Activated T-helper 2 cell treated with anti-CD3 and anti-CD28 coated beads, Interferon-gamma antibody, Interleukin-2, Interleukin-4, amounts not matched to agents 10 μg/mL and 5 μg/mL and 100 μg/mL, durations not matched to agents 14 hours and 24 hours and 36 hours (primary cell): ENCODE data around the gene ZNF132. TPM values are rescaled to one million over a fixed set of nuclear protein-coding genes. Genes with fewer than 3 reads are reported as not detected.
A peak's percentile ranks its signal among the peaks of the same experiment; 100 is the strongest.

ENCODE experiments used
- DNase-seq: peaks from one replicate; pipeline ENCODE4 v3.0.0; 2021; ENCODE audit warnings: low spot score
- H3K27ac Mint-ChIP-seq: one replicate; pipeline ENCODE4 v1.8.0; 2021; ENCODE audit warnings: mixed read lengths
- H3K27me3 Mint-ChIP-seq: one replicate; pipeline ENCODE4 v1.8.0; 2021; ENCODE audit warnings: low read depth, mixed read lengths
- H3K36me3 Mint-ChIP-seq: one replicate; pipeline ENCODE4 v1.8.0; 2021; ENCODE audit warnings: low read depth, mixed read lengths
- H3K4me1 Mint-ChIP-seq: one replicate; pipeline ENCODE4 v1.8.0; 2021; ENCODE audit warnings: low read depth, mixed read lengths
- H3K4me3 Mint-ChIP-seq: one replicate; pipeline ENCODE4 v1.8.0; 2021; ENCODE audit warnings: low read depth, mild to moderate bottlenecking, moderate library complexity, mixed read lengths
- H3K9me3 Mint-ChIP-seq: one replicate; pipeline ENCODE4 v1.8.0; 2021; ENCODE audit warnings: mixed read lengths
- intact Hi-C: fragments of 100-400 bp; cut with micrococcal nuclease; formaldehyde crosslinking; loops from one replicate; pipeline ENCODE4 v1.15.1; 2023
- total RNA-seq: library from RNA; stranded (reverse); gene quantifications from 2 replicates; pipeline ENCODE4 v1.2.3, GENCODE V29; 2022

The ZNF132 gene
- total RNA-seq, 1 donor from 2014 or later = 3.2 TPM

DNA sequence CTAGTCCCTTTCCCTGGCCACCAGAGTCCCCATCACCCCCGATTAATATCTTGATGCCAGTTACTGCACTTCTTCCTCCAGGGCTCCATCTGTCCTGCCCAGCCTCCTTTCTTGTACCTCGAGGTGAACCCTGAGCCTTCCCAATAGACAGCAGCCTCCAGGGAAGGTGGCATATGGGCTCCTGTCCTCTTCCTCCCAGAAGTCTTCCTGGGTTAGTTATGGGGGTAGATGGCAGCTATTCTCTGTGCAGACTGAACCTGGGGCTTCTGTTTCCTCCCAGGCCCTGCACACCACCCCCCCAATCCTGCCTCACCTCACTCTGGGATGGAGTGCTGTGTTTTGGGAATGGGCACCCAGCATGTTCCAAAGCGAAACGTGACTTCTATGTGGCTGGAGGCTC is 41.9 kb downstream of the ZNF132 start:
- H3K4me3 Mint-ChIP-seq = no peak overlapping the region
- H3K27ac Mint-ChIP-seq = no peak overlapping the region
- H3K4me1 Mint-ChIP-seq = peaks cover 6% of the 10 kb centered on the region
- H3K36me3 Mint-ChIP-seq = peaks cover 31% of the 10 kb centered on the region
- intact Hi-C loops = no loop called here
- no peaks in the 10 kb centered on the region for H3K9me3 Mint-ChIP-seq
- peaks cover 5% of the 10 kb centered on the region for H3K27me3 Mint-ChIP-seq
- DNase-seq = no peak

DNA sequence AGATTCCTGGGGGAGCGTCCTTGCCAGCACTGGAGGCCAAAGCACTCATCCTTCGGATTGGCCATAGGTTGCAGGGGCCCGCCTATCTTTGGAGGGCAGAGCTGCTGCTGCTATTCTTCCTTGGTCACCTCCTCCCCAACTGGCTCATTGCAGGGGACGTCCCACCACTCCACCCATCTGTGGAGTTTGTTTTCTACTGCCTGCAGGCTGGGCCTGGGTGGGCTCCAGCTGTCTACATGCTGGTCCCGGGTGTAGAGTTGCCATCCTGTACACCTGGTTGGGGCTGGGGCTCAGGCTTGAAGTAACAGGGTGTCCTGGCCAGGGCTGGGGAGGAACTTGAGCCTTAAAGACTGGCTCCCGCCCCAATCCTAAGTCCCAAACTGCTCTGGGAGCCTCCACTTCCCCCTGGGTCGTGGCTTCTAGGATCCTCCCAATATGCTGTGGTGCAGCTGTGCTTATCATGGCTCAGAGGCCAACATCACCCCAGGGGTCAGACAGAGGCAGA is 42.4 kb downstream of the ZNF132 start:
- Mint-ChIP-seq H3K36me3 (peaks cover 36% of the 10 kb centered on the region), H3K4me3 (no peak overlapping the region), H3K27me3 (peaks cover 5% of the 10 kb centered on the region), H3K27ac (no peak overlapping the region), H3K9me3 (no peaks in the 10 kb centered on the region), H3K4me1 (peaks cover 5% of the 10 kb centered on the region)
- no peak for DNase-seq
- intact Hi-C loops = no loop called here

- intact Hi-C loops = no loop called here
- H3K27ac Mint-ChIP-seq = no peak overlapping the region
- no peak overlapping the region for H3K4me3 Mint-ChIP-seq
- peaks cover 5% of the 10 kb centered on the region for H3K27me3 Mint-ChIP-seq
- no peak for DNase-seq
- H3K9me3 Mint-ChIP-seq = no peaks in the 10 kb centered on the region
- peaks cover 5% of the 10 kb centered on the region for H3K4me1 Mint-ChIP-seq
- H3K36me3 Mint-ChIP-seq = peaks cover 38% of the 10 kb centered on the region
Observed at GRCh38 chr19:58396691-58397532, 43.0 kb downstream of the ZNF132 start.

GRCh38 chr19:58395979-58396627 is 43.9 kb downstream of the ZNF132 start:
- no peak for DNase-seq
- Mint-ChIP-seq H3K9me3 (no peaks in the 10 kb centered on the region), H3K27ac (no peak overlapping the region), H3K4me1 (peaks cover 5% of the 10 kb centered on the region), H3K36me3 (peaks cover 44% of the 10 kb centered on the region), H3K27me3 (peaks cover 5% of the 10 kb centered on the region), H3K4me3 (no peak overlapping the region)
- intact Hi-C loops = no loop called here

DNA sequence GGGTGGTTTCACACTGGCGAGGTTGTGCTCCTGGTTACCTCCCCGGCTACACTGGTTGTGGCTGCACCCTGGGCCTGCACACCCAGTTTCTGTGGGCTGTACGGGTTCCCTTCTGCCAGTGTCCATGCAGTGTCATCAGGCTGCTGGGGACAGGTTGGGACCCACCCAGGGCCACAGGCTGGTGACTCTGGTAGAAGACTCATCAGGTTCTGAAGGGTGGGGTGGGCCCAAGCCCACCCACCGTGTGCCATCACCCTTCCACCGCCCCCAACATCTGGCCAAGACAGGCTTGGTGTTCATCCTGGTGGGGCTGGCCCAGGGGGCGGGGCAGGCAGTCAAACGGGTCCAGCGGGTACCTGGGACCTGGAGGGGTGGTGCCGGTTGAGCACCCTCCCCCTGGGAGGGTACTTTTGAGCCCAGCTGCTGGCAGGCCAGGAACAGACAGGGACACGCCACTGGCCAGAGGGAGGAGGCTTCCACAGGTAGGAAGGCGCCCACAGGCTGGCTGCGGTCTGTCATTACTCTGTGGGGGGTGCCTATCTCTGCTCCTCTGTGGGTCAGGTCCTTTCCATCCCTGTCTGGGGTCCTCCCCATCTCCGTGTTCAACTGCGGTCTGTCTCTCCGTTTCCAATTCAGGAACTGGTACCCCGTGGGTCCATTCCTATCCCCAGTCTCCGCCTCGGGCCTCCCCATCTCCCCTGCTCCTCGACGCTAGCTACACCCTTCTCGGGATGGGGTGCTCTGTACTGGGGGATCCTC is 44.6 kb downstream of the ZNF132 start, which contains the start of gene RNF225:
Gene RNF225, plus strand, starts transcription at position 437 of the 759 bp plus-strand sequence. CDS start 434 bp downstream, outside the sequence.
- Mint-ChIP-seq H3K9me3 (no peaks in the 10 kb centered on the region), H3K36me3 (peaks cover 51% of the 10 kb centered on the region), H3K27me3 (peaks cover 5% of the 10 kb centered on the region), H3K4me1 (peaks cover 2% of the 10 kb centered on the region), H3K27ac (no peak within 1 kb of the TSS), H3K4me3 (no peak within 1 kb of the TSS)
- no peak for DNase-seq
- intact Hi-C loops = no loop called here

DNA sequence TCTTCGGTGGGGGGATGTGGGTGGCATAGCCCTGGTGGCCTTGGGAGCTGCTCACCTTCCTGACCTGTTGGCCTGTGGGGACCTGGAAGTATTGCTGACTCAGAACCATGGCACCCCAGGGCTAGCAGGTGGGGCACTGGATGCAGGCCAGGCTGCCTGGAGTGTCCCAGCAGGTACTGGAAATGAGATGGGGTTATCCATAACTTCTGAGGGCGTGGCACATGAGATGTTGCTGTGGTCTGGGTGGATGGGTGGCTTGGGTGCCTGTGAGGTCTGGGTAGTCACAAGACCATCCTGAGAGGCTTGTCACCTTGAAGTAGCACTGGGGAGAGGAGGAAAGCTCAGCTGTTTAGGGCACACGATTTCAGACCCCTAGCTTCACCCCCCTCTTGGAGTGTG is 45.1 kb downstream of the ZNF132 start:
- H3K36me3 Mint-ChIP-seq = peaks cover 55% of the 10 kb centered on the region
- no peak for DNase-seq
- no peak overlapping the region for H3K4me3 Mint-ChIP-seq
- intact Hi-C loops = no loop called here
- peaks cover 2% of the 10 kb centered on the region for H3K4me1 Mint-ChIP-seq
- peaks cover 5% of the 10 kb centered on the region for H3K27me3 Mint-ChIP-seq
- no peak overlapping the region for H3K27ac Mint-ChIP-seq
- no peaks in the 10 kb centered on the region for H3K9me3 Mint-ChIP-seq

DNA sequence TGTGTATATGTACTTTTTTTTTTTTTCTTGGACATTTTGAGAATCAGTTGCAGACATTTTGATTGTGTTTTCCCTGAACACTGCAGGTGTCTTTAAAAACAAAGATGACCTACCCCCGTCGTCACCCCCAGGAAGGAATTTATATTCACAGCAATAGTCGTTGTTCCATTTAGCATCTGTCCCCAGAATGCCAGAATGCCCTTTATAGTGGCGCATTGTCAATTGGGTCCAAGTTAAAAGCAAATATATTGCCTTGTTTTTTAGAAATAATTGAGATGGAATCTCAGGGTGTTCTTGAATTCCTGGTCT is 46.3 kb downstream of the ZNF132 start:
- Mint-ChIP-seq H3K27ac (no peak overlapping the region), H3K4me1 (peaks cover 9% of the 10 kb centered on the region), H3K4me3 (no peak overlapping the region), H3K9me3 (no peaks in the 10 kb centered on the region), H3K36me3 (peaks cover 64% of the 10 kb centered on the region), H3K27me3 (peaks cover 5% of the 10 kb centered on the region)
- intact Hi-C loops = no loop called here
- DNase-seq = no peak

DNA sequence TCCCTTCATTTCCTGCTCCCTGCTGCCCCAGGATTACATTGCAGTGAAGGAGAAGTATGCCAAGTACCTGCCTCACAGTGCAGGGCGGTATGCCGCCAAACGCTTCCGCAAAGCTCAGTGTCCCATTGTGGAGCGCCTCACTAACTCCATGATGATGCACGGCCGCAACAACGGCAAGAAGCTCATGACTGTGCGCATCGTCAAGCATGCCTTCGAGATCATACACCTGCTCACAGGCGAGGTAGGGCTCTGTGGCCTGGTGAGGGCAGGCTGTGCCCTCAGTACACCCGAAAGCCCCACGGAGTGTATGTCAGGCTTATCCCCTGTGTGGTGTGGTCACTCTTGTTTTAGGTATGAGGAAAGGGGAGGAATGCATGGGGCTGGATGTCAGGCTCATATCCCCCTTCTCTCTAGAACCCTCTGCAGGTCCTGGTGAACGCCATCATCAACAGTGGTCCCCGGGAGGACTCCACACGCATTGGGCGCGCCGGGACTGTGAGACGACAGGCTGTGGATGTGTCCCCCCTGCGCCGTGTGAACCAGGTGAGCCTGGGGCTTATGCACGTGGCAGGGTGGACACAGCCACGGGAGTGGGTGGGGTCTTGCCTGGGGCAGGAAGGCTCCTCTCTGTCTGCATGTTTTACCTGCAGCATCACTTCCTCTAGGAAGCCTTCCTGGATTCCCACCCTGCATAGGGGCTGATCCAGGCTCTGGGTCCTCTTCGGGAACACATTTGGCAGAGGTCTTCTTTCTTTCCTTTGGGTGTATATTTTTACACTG is 46.8 kb downstream of the ZNF132 start:
- Mint-ChIP-seq H3K4me3 (no peak overlapping the region), H3K4me1 (peaks cover 12% of the 10 kb centered on the region), H3K27me3 (peaks cover 5% of the 10 kb centered on the region), H3K9me3 (no peaks in the 10 kb centered on the region), H3K36me3 (peaks cover 69% of the 10 kb centered on the region), H3K27ac (peak overlapping the region; percentile 26)
- intact Hi-C loops = no loop called here
- DNase-seq = no peak

DNA sequence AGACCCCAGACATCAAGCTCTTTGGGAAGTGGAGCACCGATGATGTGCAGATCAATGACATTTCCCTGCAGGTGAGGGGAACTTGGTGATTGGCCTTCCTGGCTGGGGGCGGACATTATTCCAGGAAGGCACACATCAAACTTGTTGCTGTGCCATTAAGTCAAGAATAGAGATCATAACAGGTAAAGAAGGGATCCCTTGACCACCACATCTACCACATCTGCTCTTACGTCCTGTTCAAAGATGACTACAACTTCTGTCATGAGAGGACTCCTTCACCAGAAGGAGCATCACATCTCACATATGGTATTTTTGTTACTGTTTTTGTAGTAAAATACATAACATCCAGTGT is 51.8 kb downstream of the ZNF132 start:
- Mint-ChIP-seq H3K27me3 (no peaks in the 10 kb centered on the region), H3K36me3 (peaks cover 50% of the 10 kb centered on the region)

GRCh38 chr19:58387338-58388174 is 52.4 kb downstream of the ZNF132 start:
- Mint-ChIP-seq H3K4me1 (peaks cover 24% of the 10 kb centered on the region), H3K27ac (peak overlapping the region; percentile 94), H3K27me3 (no peaks in the 10 kb centered on the region), H3K4me3 (peak overlapping the region; percentile 96), H3K36me3 (peaks cover 45% of the 10 kb centered on the region), H3K9me3 (no peaks in the 10 kb centered on the region)
- intact Hi-C loops = loop anchor here (1.0 to 10.0 kb wide), 5 partner anchors 21 to 205 kb away; partner anchors contain the start of genes ZBTB45, ZNF274, ZNF324B and ZNF544
- no peak for DNase-seq

More for the DNA sequence above, 51.8 kb downstream of the ZNF132 start:
- peaks cover 22% of the 10 kb centered on the region for H3K4me1 Mint-ChIP-seq
- no peaks in the 10 kb centered on the region for H3K9me3 Mint-ChIP-seq
- peak overlapping the region; percentile 96 for H3K4me3 Mint-ChIP-seq
- no peak for DNase-seq
- peak overlapping the region; percentile 94 for H3K27ac Mint-ChIP-seq
- intact Hi-C loops = loop anchor here (10.0 kb wide), 1 partner anchor 163 kb away; the partner anchor contains the start of gene ZNF544

DNA sequence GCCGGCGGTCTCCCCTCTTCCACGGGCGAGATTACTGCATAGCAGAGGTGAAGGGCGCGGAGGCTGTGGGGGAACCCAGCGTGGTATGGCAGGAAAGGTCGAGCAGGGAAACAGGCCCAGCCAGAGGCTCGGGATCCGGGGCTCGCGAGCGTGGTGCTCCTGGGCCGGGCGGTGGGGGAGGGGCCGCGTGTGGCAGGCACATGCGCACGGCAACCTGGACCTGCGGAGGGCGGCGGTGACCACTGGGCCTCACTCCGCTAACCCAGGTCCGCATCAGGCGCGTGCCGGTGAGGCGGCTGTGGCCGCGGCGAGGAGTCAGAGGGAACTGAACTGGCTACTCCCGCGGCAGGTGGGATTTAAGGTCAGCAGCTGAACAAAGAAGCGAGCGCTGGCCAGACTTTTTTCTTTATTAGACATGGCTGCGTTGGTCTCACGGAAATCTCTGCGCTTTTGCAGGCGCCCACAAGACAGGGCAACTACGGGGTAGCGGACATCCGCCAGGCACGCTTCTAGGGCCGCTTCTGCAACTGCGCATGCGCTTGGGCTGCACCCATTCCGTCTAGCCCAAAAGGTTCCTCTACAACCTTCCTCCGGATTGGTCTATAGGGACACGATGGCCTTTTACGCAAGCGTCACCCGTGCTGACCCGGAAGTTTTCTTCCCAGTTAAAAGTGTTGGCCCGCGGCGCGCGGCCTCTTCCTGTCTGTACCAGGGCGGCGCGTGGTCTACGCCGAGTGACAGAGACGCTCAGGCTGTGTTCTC is 53.2 kb downstream of the ZNF132 start, which contains the start of gene RPS5:
Gene RPS5, plus strand, starts transcription at position 694 of the 762 bp plus-strand sequence. CDS start 869 bp downstream, outside the sequence.
- peaks cover 29% of the 10 kb centered on the region for H3K4me1 Mint-ChIP-seq
- H3K4me3 Mint-ChIP-seq = peak within 1 kb of the TSS; percentile 96

More for the DNA sequence above, 53.2 kb downstream of the ZNF132 start, which contains the start of gene RPS5:
- intact Hi-C loops = loop anchor here (1.0 to 10.0 kb wide), 5 partner anchors 22 to 204 kb away; partner anchors contain the start of genes ZBTB45, ZNF274, ZNF324B and ZNF544
- Mint-ChIP-seq H3K27me3 (no peaks in the 10 kb centered on the region), H3K9me3 (no peaks in the 10 kb centered on the region), H3K27ac (peak within 1 kb of the TSS; percentile 94), H3K36me3 (peaks cover 42% of the 10 kb centered on the region)
- peak; percentile 96 for DNase-seq
